ENCODE data around the gene RRP1. TPM values are rescaled to one million over a fixed set of nuclear protein-coding genes. Genes with fewer than 3 reads are reported as not detected.

RRP1 gene
- total and polyA plus RNA-seq, 2 of the 13 experiments (the other 11 are each of a cell fraction or from before 2014, with no cell fraction given): 20.1 to 35.1 TPM

GRCh38 chr21:43786807-43787440 is 2.5 kb upstream of the RRP1 start (continued):
- TF ChIP-seq HDAC1 (CRISPR knock-in tag; IDR thresholded peaks at IDR 0.05): 0 out of 2 replicates have a peak, but pooled peaks have one; percentile 16

- in situ Hi-C loops (cut with HindIII; ENCODE audit: extremely low pct_ligation_motif_present, low pct_unique_long_range_greater_than_20kb): no loop called here
- Histone ChIP-seq H3K4me2 (ENCODE audit: low read depth, low read length) (peak overlapping the region; percentile 84), H2AFZ (ENCODE audit: low read length) (no peak overlapping the region), H4K20me1 (ENCODE audit: insufficient read depth, low read length) (peaks cover 7% of the 10 kb centered on the region; the same call in 1 of the 2 replicates), H3K4me1 (ENCODE audit: insufficient read depth, low read length) (peaks cover 12% of the 10 kb centered on the region), H3K36me3 (replicated peaks in 1 of 2; ENCODE audit: control insufficient read depth in 1 of 2, insufficient read depth in 2 of 2, low read length in 2 of 2) (peaks cover 20 to 40% of the 10 kb centered on the region in 2 experiments), H3K79me2 (ENCODE audit: insufficient read depth, low read length) (peaks cover 45% of the 10 kb centered on the region), H3K27ac (ENCODE audit: extremely low read length, insufficient read depth, low read length) (peak overlapping the region; percentile 58), H3K4me3 (replicated peaks in 1 of 3; ENCODE audit: insufficient read depth in 1 of 3, low read depth in 2 of 3, low read length in 3 of 3) (peak overlapping the region; percentile 75 to 95 (median 86)), H3K9ac (ENCODE audit: insufficient read depth, low read depth, low read length) (peak overlapping the region; percentile 80), H3K9me3 (ENCODE audit: low read length) (no peaks in the 10 kb centered on the region), H3K27me3 (ENCODE audit: control insufficient read depth in 1 of 2, insufficient read depth in 2 of 2, low read length in 2 of 2) (no peaks in the 10 kb centered on the region; a peak in 1 of 5 replicates)
- intact Hi-C loops (cut with micrococcal nuclease; ENCODE audit: unreplicated experiment): no loop called here
- POLR2A ChIA-PET: interaction anchor here (0.7 to 2.7 kb wide), 3 partner anchors 12 to 130 kb away, joined by 3 to 21 read pairs (median 4); no protein-coding TSS in a partner anchor
- ATAC-seq (no peak), DNase-seq (ENCODE audit: low spot score) (no peak), FAIRE-seq (no peak)
- CTCF ChIA-PET (ENCODE audit: low intra/inter-chr PET ratio, low total read pairs): interaction anchor here (0.9 kb wide), 1 partner anchor 186 kb away, joined by 4 read pairs; no protein-coding TSS in a partner anchor
- under 1% methylated on average over 13 of the region's 13 CpGs for WGBS (ENCODE audit: low lambda C conversion rate)
- BruUV-seq (replicated peaks): no TSS peak
- no peak for TF ChIP-seq ARID4A (CRISPR knock-in tag; IDR thresholded peaks at IDR 0.05; ENCODE audit: borderline replicate concordance)
- TF ChIP-seq ZNF317 (CRISPR knock-in tag; IDR thresholded peaks at IDR 0.05): 0 out of 2 replicates have a peak, but pooled peaks have one; percentile 61
- no peak for TF ChIP-seq SOX6 (IDR thresholded peaks at IDR 0.05)
- TF ChIP-seq SOX6 (CRISPR knock-in tag; IDR thresholded peaks at IDR 0.05): no peak
- TF ChIP-seq ZNF816 (CRISPR knock-in tag; IDR thresholded peaks at IDR 0.05; ENCODE audit: borderline replicate concordance): 0 out of 2 replicates have a peak, but pooled peaks have one; percentile 76
- TF ChIP-seq IKZF1 (IDR thresholded peaks at IDR 0.05): no peak
- TF ChIP-seq ZNF318 (CRISPR knock-in tag; IDR thresholded peaks at IDR 0.05): no peak
- TF ChIP-seq RCOR2 (CRISPR knock-in tag; IDR thresholded peaks at IDR 0.05): 0 out of 2 replicates have a peak, but pooled peaks have one; percentile 18
Measured at GRCh38 chr21:43790010-43790524, 690 bp downstream of the RRP1 start.
